ENCODE measurements around the gene MAP4K3. TPM values are rescaled to one million over a fixed set of nuclear protein-coding genes. Genes with fewer than 3 reads are reported as not detected.
"Not testable (repeated sequence)": the region's sequence is repeated elsewhere in the genome, so short reads cannot be mapped to it uniquely, and the experiment has no call there.

The MAP4K3 gene
- total RNA-seq, 1 donor from 2014 or later, result 59.2 TPM

- no peak for DNase-seq
These were observed 67.0 kb downstream of the MAP4K3 start for GRCh38 chr2:39370101-39370500.

- DNase-seq, result no peak
These were observed 68.2 kb downstream of the MAP4K3 start for GRCh38 chr2:39368846-39369245.

GRCh38 chr2:39368376-39368775, 68.7 kb downstream of the MAP4K3 start:
- DNase-seq, result no peak

GRCh38 chr2:39362595-39362994, 74.5 kb downstream of the MAP4K3 start:
- DNase-seq, result no peak

GRCh38 chr2:39361511-39361910, 75.6 kb downstream of the MAP4K3 start:
- DNase-seq, result no peak

GRCh38 chr2:39360342-39360741, 76.7 kb downstream of the MAP4K3 start:
- DNase-seq, result not testable (repeated sequence)

GRCh38 chr2:39359453-39360038, 77.5 kb downstream of the MAP4K3 start:
- no peak for DNase-seq

GRCh38 chr2:39356922-39357639, 80.0 kb downstream of the MAP4K3 start:
- no peak for DNase-seq

- no peak for DNase-seq
These were observed 86.4 kb downstream of the MAP4K3 start for GRCh38 chr2:39350658-39351057.

- no peak for DNase-seq
These were observed 98.6 kb downstream of the MAP4K3 start for GRCh38 chr2:39338502-39338901.

- no peak for DNase-seq
These were observed 101.2 kb downstream of the MAP4K3 start for GRCh38 chr2:39335930-39336329.

- DNase-seq, result no peak
These were observed 102.1 kb downstream of the MAP4K3 start for GRCh38 chr2:39334978-39335377.

- no peak for DNase-seq
These were observed 102.6 kb downstream of the MAP4K3 start for GRCh38 chr2:39334529-39334928.

- no peak for DNase-seq
These were observed 110.4 kb downstream of the MAP4K3 start for GRCh38 chr2:39326644-39327043.

GRCh38 chr2:39325966-39326365, 111.1 kb downstream of the MAP4K3 start:
- DNase-seq, result no peak

GRCh38 chr2:39321056-39322035, 115.7 kb downstream of the MAP4K3 start:
- not testable (repeated sequence) for DNase-seq

- no peak for DNase-seq
These were observed 116.9 kb downstream of the MAP4K3 start for GRCh38 chr2:39320162-39320561.

- DNase-seq, result no peak
These were observed 123.5 kb downstream of the MAP4K3 start for GRCh38 chr2:39313575-39313974.

- no peak for DNase-seq
These were observed 125.6 kb downstream of the MAP4K3 start for GRCh38 chr2:39311469-39311868.

- no peak for DNase-seq
These were observed 128.3 kb downstream of the MAP4K3 start for GRCh38 chr2:39308778-39309177.

GRCh38 chr2:39306626-39307025, 130.5 kb downstream of the MAP4K3 start:
- no peak for DNase-seq

GRCh38 chr2:39304729-39305128, 132.4 kb downstream of the MAP4K3 start:
- no peak for DNase-seq

GRCh38 chr2:39304200-39304599, 132.9 kb downstream of the MAP4K3 start:
- no peak for DNase-seq

Data from skin of body (tissue), 2 donors.